ENCODE data around the gene AFAP1L2.

The AFAP1L2 gene

DNA sequence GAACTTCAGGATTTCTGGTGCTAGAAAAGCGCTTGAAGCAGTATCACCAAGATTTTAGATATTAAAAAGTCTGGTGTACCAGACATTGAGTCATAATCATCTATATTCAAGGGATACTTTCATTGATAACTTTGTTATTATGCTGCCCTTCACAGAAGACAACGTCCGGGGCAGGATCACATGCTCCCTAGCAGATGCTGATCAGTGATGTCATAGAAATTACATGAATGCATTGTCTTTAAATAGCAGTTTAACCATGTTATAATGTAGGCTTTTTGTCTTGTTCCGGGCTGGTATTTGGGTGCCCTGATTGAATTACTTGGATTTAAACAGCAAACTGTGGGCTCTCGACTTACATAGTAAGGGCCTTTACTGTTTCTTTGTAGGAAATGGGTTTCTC is 111.2 kb downstream of the AFAP1L2 start:
- TF ChIP-seq, protein P1, sequence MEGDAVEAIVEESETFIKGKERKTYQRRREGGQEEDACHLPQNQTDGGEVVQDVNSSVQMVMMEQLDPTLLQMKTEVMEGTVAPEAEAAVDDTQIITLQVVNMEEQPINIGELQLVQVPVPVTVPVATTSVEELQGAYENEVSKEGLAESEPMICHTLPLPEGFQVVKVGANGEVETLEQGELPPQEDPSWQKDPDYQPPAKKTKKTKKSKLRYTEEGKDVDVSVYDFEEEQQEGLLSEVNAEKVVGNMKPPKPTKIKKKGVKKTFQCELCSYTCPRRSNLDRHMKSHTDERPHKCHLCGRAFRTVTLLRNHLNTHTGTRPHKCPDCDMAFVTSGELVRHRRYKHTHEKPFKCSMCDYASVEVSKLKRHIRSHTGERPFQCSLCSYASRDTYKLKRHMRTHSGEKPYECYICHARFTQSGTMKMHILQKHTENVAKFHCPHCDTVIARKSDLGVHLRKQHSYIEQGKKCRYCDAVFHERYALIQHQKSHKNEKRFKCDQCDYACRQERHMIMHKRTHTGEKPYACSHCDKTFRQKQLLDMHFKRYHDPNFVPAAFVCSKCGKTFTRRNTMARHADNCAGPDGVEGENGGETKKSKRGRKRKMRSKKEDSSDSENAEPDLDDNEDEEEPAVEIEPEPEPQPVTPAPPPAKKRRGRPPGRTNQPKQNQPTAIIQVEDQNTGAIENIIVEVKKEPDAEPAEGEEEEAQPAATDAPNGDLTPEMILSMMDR (IDR thresholded peaks at IDR 0.05; ENCODE audit: low read depth, low read length, missing control alignments) = no peak
- no peak overlapping the region for H3K4me3 ChIP-seq (ENCODE audit: low read depth, low read length)
- DNase-seq (ENCODE audit: low read depth) = no peak

DNA sequence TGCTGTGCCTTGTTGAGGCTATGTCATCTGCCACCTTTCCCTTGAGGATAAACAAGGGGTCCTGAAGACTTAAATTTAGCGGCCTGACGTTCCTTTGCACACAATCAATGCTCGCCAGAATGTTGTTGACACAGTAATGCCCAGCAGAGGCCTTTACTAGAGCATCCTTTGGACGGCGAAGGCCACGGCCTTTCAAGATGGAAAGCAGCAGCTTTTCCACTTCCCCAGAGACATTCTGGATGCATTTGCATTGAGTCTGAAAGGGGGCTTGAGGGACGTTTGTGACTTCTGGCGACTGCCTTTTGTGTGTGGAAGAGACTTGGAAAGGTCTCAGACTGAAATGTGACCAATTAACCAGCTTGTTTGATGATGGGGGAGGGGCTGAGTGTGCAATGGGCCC is 112.8 kb downstream of the AFAP1L2 start:
- H3K4me3 ChIP-seq (ENCODE audit: low read depth, low read length) = no peak overlapping the region
- DNase-seq (ENCODE audit: low read depth) = no peak
- TF ChIP-seq, protein P1 (IDR thresholded peaks at IDR 0.05; ENCODE audit: low read depth, low read length, missing control alignments) = no peak

DNA sequence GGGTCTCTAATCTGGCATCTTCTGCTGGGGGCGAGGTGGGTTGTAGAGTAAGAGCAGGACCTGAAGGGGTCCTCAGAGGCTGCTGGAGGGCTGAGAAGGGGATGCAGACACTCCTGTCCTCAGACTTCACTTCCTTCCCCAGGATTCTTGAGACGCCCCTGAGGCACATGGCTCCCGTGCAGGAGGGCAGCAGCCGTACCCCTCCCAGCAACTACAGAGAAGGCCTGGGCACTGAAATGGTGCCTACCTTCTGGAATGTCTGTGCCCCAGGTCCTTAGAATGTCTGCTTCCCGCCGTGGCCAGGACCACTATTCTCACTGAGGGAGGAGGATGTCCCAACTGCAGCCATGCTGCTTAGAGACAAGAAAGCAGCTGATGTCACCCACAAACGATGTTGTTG is 113.2 kb downstream of the AFAP1L2 start:
- H3K4me3 ChIP-seq (ENCODE audit: low read depth, low read length) = no peak overlapping the region
- TF ChIP-seq, protein P1 (IDR thresholded peaks at IDR 0.05; ENCODE audit: low read depth, low read length, missing control alignments) = no peak
- DNase-seq (ENCODE audit: low read depth) = no peak

DNA sequence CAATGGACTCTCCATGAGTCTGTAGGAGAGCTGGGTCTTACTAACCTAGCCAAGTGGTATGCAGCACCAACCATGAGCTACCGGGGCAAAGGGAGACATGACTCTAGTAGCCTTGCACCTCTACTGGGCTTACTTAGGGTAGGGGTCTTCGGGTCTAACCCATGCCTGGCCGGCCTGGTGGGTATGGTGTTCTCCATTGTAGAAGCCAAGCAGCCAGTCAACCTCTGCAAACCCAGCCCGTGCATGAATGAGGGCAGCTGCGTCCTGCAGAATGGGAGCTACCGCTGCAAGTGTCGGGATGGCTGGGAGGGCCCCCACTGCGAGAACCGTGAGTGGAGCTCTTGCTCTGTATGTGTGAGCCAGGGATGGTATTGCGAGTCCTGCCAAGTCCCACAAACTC is 114.3 kb downstream of the AFAP1L2 start:
- no peak overlapping the region for H3K4me3 ChIP-seq (ENCODE audit: low read depth, low read length)
- no peak for DNase-seq (ENCODE audit: low read depth)
- TF ChIP-seq, protein P1 (IDR thresholded peaks at IDR 0.05; ENCODE audit: low read depth, low read length, missing control alignments) = no peak

DNA sequence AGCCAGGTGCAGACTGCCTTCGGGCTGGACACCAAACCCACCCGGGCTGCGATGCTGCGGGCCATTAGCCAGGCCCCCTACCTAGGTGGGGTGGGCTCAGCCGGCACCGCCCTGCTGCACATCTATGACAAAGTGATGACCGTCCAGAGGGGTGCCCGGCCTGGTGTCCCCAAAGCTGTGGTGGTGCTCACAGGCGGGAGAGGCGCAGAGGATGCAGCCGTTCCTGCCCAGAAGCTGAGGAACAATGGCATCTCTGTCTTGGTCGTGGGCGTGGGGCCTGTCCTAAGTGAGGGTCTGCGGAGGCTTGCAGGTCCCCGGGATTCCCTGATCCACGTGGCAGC is 115.2 kb downstream of the AFAP1L2 start:
- TF ChIP-seq, protein P1 (IDR thresholded peaks at IDR 0.05; ENCODE audit: low read depth, low read length, missing control alignments) = no peak
- no peak overlapping the region for H3K4me3 ChIP-seq (ENCODE audit: low read depth, low read length)

DNA sequence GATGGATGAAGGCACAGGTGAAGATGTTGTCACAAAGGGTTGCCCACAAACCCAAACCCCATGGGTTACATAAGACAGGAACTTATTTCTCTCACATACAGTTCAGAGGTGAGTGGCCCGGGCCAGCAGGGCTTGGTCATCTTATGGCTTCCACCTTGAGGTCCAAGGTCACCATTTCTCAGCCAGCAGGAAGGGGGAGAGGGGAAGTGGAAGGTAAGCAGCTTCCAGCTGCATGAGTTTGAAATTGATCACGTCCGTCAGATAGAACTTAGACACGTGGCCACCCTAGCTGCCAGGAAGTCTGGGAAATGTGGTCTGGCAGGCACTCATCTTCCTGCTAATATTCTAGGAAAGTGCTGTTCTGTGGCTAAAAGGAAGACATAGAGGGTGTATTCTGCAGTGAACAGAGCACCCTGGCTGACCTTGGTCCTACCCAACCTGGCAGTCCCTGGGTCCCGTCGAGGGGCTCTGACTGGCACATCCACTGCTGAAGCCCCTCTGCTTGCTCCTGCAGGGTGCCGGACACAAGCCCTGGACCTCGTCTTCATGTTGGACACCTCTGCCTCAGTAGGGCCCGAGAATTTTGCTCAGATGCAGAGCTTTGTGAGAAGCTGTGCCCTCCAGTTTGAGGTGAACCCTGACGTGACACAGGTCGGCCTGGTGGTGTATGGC is 115.7 kb downstream of the AFAP1L2 start:
- TF ChIP-seq, protein P1 (IDR thresholded peaks at IDR 0.05; ENCODE audit: low read depth, low read length, missing control alignments) = no peak
- no peak for DNase-seq (ENCODE audit: low read depth)
- H3K4me3 ChIP-seq (ENCODE audit: low read depth, low read length) = no peak overlapping the region

More for the DNA sequence above, 115.2 kb downstream of the AFAP1L2 start:
- no peak for DNase-seq (ENCODE audit: low read depth)

DNA sequence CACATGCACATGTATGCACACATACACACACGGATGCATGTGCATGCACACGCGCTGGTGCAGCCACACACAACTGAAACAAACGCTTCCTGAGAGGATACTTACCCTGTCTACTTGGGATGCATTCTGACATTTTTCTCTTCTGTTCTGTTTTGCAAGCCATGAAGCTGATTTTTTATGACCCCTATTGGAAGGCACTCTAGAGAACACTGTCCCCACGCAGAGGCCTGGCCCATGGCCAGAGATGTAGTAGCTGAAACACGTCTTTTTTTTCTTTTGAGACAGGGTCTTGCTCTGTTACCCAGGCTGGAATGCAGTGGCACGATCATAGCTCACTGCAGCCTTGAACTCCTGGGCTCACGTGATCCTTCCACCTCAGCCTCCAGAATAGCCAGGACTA is 117.4 kb downstream of the AFAP1L2 start:
- TF ChIP-seq, protein P1 (IDR thresholded peaks at IDR 0.05; ENCODE audit: low read depth, low read length, missing control alignments) = no peak
- DNase-seq (ENCODE audit: low read depth) = no peak
- no peak overlapping the region for H3K4me3 ChIP-seq (ENCODE audit: low read depth, low read length)

Measured in GM12864 (cell line).